H9 (cell line): ENCODE data around the gene WDR48. TPM values are rescaled to one million over a fixed set of nuclear protein-coding genes. Genes with fewer than 3 reads are reported as not detected.

Experiments
- DNase-seq: peaks from one replicate; pipeline ENCODE4 v3.0.0-alpha.2; 2017
- H2AFZ ChIP-seq: one replicate; pipeline ENCODE4 v1.6.1; 2013; ENCODE audit warnings: mild to moderate bottlenecking, low read length, control low read depth, moderate library complexity
- H2AK5ac ChIP-seq: 2 replicates; pipeline ENCODE4 v1.6.1; 2013; ENCODE audit warnings: low read length, control low read depth, mixed read lengths; ENCODE audit not compliant: insufficient read length
- H2BK120ac ChIP-seq: one replicate; pipeline ENCODE4 v1.6.1; 2013; ENCODE audit warnings: low read depth, mild to moderate bottlenecking, low read length, control low read depth, inconsistent platforms; ENCODE audit not compliant: poor library complexity, severe bottlenecking
- H2BK12ac ChIP-seq: 2 replicates; pipeline ENCODE4 v1.6.1; 2013; ENCODE audit warnings: low read length, control low read depth, mixed read lengths, low read depth; ENCODE audit not compliant: insufficient read length
- H2BK15ac ChIP-seq: 2 replicates; pipeline ENCODE4 v1.6.1; 2013; ENCODE audit warnings: low read depth, low read length, control low read depth
- H2BK20ac ChIP-seq: one replicate; pipeline ENCODE4 v1.6.1; 2013; ENCODE audit warnings: low read depth, mild to moderate bottlenecking, low read length, control low read depth, inconsistent platforms; ENCODE audit not compliant: poor library complexity, severe bottlenecking
- H2BK5ac ChIP-seq: 2 replicates; pipeline ENCODE4 v1.6.1; 2013; ENCODE audit warnings: low read length, control low read depth, mixed read lengths; ENCODE audit not compliant: insufficient read length
- H3K14ac ChIP-seq: 2 replicates; pipeline ENCODE4 v1.6.1; 2013; ENCODE audit warnings: low read length, control low read depth; ENCODE audit not compliant: insufficient read depth
- H3K18ac ChIP-seq: 2 replicates; pipeline ENCODE4 v1.6.1; 2013; ENCODE audit warnings: low read depth, mild to moderate bottlenecking, mixed read lengths, low read length, control low read depth; ENCODE audit not compliant: insufficient read length
- H3K23ac ChIP-seq: 2 replicates; pipeline ENCODE4 v1.6.1; 2013; ENCODE audit warnings: low read length, control low read depth, mixed read lengths, low read depth; ENCODE audit not compliant: insufficient read length
- H3K23me2 ChIP-seq: 2 replicates; pipeline ENCODE4 v1.6.1; 2013; ENCODE audit warnings: low read depth, mild to moderate bottlenecking, mixed read lengths, low read length, control low read depth; ENCODE audit not compliant: insufficient read length, poor library complexity, severe bottlenecking
- H3K27ac ChIP-seq: 2 replicates; pipeline ENCODE4 v1.5.1; 2013; ENCODE audit warnings: low read length, control low read depth, mixed read lengths, low read depth; ENCODE audit not compliant: insufficient read length
- H3K27me3 ChIP-seq: 2 replicates; pipeline ENCODE4 v1.6.1; 2013; ENCODE audit warnings: low read length, control low read depth, inconsistent platforms; ENCODE audit not compliant: insufficient read depth
- H3K4ac ChIP-seq: 2 replicates; pipeline ENCODE4 v1.6.1; 2013; ENCODE audit warnings: low read depth, mild to moderate bottlenecking, control low read depth, inconsistent platforms, low read length, moderate library complexity
- H3K4me1 ChIP-seq: 2 replicates; pipeline ENCODE4 v1.6.1; 2013; ENCODE audit warnings: low read length, control low read depth, inconsistent platforms; ENCODE audit not compliant: insufficient read depth
- H3K4me2 ChIP-seq: 2 replicates; pipeline ENCODE4 v1.6.1; 2013; ENCODE audit warnings: low read length, control low read depth, mixed read lengths; ENCODE audit not compliant: insufficient read length, insufficient read depth
- H3K56ac ChIP-seq: 2 replicates; pipeline ENCODE4 v1.6.1; 2013; ENCODE audit warnings: low read depth, mild to moderate bottlenecking, mixed read lengths, low read length, control low read depth; ENCODE audit not compliant: insufficient read length
- H3K79me1 ChIP-seq: 2 replicates; pipeline ENCODE4 v1.6.1; 2013; ENCODE audit warnings: low read depth, mild to moderate bottlenecking, moderate library complexity, low read length, control low read depth, inconsistent platforms; ENCODE audit not compliant: insufficient read depth, poor library complexity, severe bottlenecking
- H3K79me2 ChIP-seq: 2 replicates; pipeline ENCODE4 v1.6.1; 2013; ENCODE audit warnings: low read length, control low read depth, inconsistent platforms; ENCODE audit not compliant: insufficient read depth
- H3K9ac ChIP-seq: 2 replicates; pipeline ENCODE4 v1.6.1; 2013; ENCODE audit warnings: low read length, control low read depth, mixed read lengths; ENCODE audit not compliant: insufficient read length; ENCODE audit errors: extremely low read depth
- H3K9me3 ChIP-seq: one replicate; pipeline ENCODE4 v1.6.1; 2013; ENCODE audit warnings: low read depth, low read length, inconsistent platforms; ENCODE audit not compliant: control insufficient read depth
- H3T11ph ChIP-seq: one replicate; pipeline ENCODE4 v1.6.1; 2013; ENCODE audit warnings: mild to moderate bottlenecking, low read length, control low read depth, inconsistent platforms
- H4K20me1 ChIP-seq: one replicate; pipeline ENCODE4 v1.6.1; 2013; ENCODE audit not compliant: control insufficient read depth, insufficient read length, insufficient read depth
- H4K5ac ChIP-seq: 2 replicates; pipeline ENCODE4 v1.6.1; 2013; ENCODE audit warnings: low read depth, mild to moderate bottlenecking, mixed read lengths, low read length, control low read depth; ENCODE audit not compliant: insufficient read length
- H4K8ac ChIP-seq: replicated peaks from 2 replicates; pipeline ENCODE4 v1.6.1; 2013; ENCODE audit warnings: low read length, control low read depth, mixed read lengths, low read depth; ENCODE audit not compliant: insufficient read length
- H4K91ac ChIP-seq: 2 replicates; pipeline ENCODE4 v1.6.1; 2013; ENCODE audit warnings: low read depth, mild to moderate bottlenecking, moderate library complexity, mixed read lengths, low read length, control low read depth; ENCODE audit not compliant: insufficient read length
- H3K27ac Mint-ChIP-seq, 3 experiments: 2 replicates in 2 of 3; 3 replicates in 1 of 3; pipeline ENCODE4 v1.8.0; 2020 to 2021; ENCODE audit warnings: mixed read lengths in 3 of 3, mild to moderate bottlenecking in 1 of 3, moderate library complexity in 1 of 3
- H3K27me3 Mint-ChIP-seq: 2 replicates; pipeline ENCODE4 v1.8.0; 2021; ENCODE audit warnings: low read depth, mild to moderate bottlenecking, moderate library complexity, mixed read lengths
- H3K36me3 Mint-ChIP-seq, 3 experiments: 2 replicates in 2 of 3; 3 replicates in 1 of 3; pipeline ENCODE4 v1.8.0; 2020 to 2021; ENCODE audit warnings: low read depth in 3 of 3, mixed read lengths in 3 of 3; ENCODE audit not compliant: insufficient read depth in 1 of 3
- H3K4me1 Mint-ChIP-seq, 2 experiments: 2 replicates each; pipeline ENCODE4 v1.8.0; 2020; ENCODE audit warnings: mixed read lengths in 2 of 2
- H3K4me3 Mint-ChIP-seq, 2 experiments: 2 replicates in 1 of 2; 3 replicates in 1 of 2; pipeline ENCODE4 v1.8.0; 2020 to 2021; ENCODE audit warnings: mild to moderate bottlenecking in 2 of 2, mixed read lengths in 2 of 2, moderate library complexity in 1 of 2
- H3K9me3 Mint-ChIP-seq, 2 experiments: 2 replicates in 1 of 2; 3 replicates in 1 of 2; pipeline ENCODE4 v1.8.0; 2020; ENCODE audit warnings: mild to moderate bottlenecking in 2 of 2, mixed read lengths in 2 of 2, moderate library complexity in 1 of 2
- WGBS: extraction: QIAGEN DNeasy Blood & Tissue Kit; methylation state at CpG from one replicate; pipeline ENCODE4 v1.1.7; 2013; ENCODE audit warnings: missing lambda C conversion rate, low lambda C conversion rate, mixed read lengths; ENCODE audit not compliant: insufficient read length; ENCODE audit errors: extremely low coverage; 5-methylcytosine and 5-hydroxymethylcytosine counted together
- total RNA-seq: library from RNA; stranded (reverse); gene quantifications from 2 replicates; pipeline ENCODE4 v1.2.1, GENCODE V29; 2021
- TF ChIP-seq, protein P1 (sequence below): fragments of 200-600 bp; sonication (generic); conservative IDR thresholded peaks from 3 replicates; pipeline ENCODE4 v1.8.0; 2021; ENCODE audit warnings: antibody characterized with exemption, mild to moderate bottlenecking

WDR48 gene
- total RNA-seq, 1 experiment from 2014 or later = 52.7 TPM

- no peak overlapping the region for H3K56ac ChIP-seq
- TF ChIP-seq, protein P1, sequence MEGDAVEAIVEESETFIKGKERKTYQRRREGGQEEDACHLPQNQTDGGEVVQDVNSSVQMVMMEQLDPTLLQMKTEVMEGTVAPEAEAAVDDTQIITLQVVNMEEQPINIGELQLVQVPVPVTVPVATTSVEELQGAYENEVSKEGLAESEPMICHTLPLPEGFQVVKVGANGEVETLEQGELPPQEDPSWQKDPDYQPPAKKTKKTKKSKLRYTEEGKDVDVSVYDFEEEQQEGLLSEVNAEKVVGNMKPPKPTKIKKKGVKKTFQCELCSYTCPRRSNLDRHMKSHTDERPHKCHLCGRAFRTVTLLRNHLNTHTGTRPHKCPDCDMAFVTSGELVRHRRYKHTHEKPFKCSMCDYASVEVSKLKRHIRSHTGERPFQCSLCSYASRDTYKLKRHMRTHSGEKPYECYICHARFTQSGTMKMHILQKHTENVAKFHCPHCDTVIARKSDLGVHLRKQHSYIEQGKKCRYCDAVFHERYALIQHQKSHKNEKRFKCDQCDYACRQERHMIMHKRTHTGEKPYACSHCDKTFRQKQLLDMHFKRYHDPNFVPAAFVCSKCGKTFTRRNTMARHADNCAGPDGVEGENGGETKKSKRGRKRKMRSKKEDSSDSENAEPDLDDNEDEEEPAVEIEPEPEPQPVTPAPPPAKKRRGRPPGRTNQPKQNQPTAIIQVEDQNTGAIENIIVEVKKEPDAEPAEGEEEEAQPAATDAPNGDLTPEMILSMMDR = no peak
- no peak overlapping the region for H3K4me3 Mint-ChIP-seq
- DNase-seq = no peak
- no peaks in the 10 kb centered on the region for H3K4me1 ChIP-seq
- H3K23ac ChIP-seq = no peak overlapping the region
- no peak overlapping the region for H2BK20ac ChIP-seq
- no peaks in the 10 kb centered on the region for H3K9me3 Mint-ChIP-seq
- no peak overlapping the region for H3K4ac ChIP-seq
- H2BK120ac ChIP-seq = no peak overlapping the region
- no peaks in the 10 kb centered on the region for H4K20me1 ChIP-seq
- no peak overlapping the region for H4K91ac ChIP-seq
- H2AK5ac ChIP-seq = no peak overlapping the region
- no peak overlapping the region for H3K9ac ChIP-seq
- H2BK5ac ChIP-seq = no peak overlapping the region
- no peak overlapping the region for H3K4me2 ChIP-seq
- whole genome bisulfite sequencing = no CpG with 5 or more reads among the region's 4 CpGs
- peaks cover 14 to 55% (median 52%) of the 10 kb centered on the region in 3 experiments; a peak in 5 of 7 replicates for H3K36me3 Mint-ChIP-seq
- H2BK15ac ChIP-seq = no peak overlapping the region
- no peak overlapping the region for H2AFZ ChIP-seq
- H3K9me3 ChIP-seq = no peaks in the 10 kb centered on the region
- H3K4me1 Mint-ChIP-seq = no peaks in the 10 kb centered on the region
- no peak overlapping the region for H3K14ac ChIP-seq
- H3T11ph ChIP-seq = no peak overlapping the region
- no peak overlapping the region for H3K27ac ChIP-seq
- H3K18ac ChIP-seq = no peak overlapping the region
- no peaks in the 10 kb centered on the region for H3K23me2 ChIP-seq
- no peaks in the 10 kb centered on the region for H3K27me3 Mint-ChIP-seq
- no peak overlapping the region for H4K8ac ChIP-seq
- no peak overlapping the region for H3K27ac Mint-ChIP-seq
- no peaks in the 10 kb centered on the region for H3K27me3 ChIP-seq
- H3K79me2 ChIP-seq = no peaks in the 10 kb centered on the region
- no peaks in the 10 kb centered on the region for H3K79me1 ChIP-seq
- H2BK12ac ChIP-seq = no peak overlapping the region
- no peak overlapping the region for H4K5ac ChIP-seq
Observed at GRCh38 chr3:39086144-39086543, 34.3 kb downstream of the WDR48 start.
